ENCODE measurements around the gene GBGT1. TPM values are rescaled to one million over a fixed set of nuclear protein-coding genes. Genes with fewer than 3 reads are reported as not detected.
A peak's percentile ranks its signal among the peaks of the same experiment; 100 is the strongest.

The GBGT1 gene
- polyA plus RNA-seq, 1 donor from 2014 or later = not detected

DNA sequence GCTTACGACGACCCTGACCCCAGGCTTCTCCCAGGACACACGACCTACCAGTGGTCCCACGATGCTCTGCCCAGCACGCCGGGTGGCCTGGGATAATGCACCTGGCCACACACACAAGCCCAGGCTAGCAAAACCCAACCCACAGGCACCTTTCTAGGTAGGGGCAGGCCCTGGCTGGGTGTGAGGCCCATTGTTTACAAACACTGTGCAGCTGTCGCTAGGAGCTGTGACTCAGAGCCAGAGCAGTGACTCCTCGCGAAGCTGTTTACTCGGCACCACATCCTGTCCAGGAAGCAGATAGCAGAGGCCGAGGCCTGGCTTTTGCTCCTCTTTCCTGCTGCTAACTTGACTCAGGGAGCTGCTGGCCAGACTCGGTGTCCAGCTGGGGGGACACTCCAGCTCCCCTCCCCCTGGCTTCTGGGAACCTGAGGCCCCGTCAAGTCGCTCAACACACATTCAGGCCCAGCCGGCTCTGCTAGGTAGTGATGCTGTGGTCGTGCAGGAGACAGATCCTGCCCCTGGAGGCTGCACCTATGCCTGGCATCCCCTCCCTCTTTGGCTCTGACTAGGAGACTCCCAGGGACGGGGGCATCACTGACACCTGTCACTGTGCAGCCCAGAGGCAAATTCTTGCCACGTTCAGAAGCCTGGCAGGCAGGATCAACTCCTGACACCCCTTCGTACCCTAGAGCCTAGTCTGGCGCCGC is 29.9 kb downstream of the GBGT1 start:
- Histone ChIP-seq H3K27me3 (ENCODE audit: insufficient read depth, low read depth, low read length) (no peaks in the 10 kb centered on the region), H3K9me3 (ENCODE audit: low read length) (no peaks in the 10 kb centered on the region), H4K20me1 (ENCODE audit: insufficient read depth) (peaks cover 10% of the 10 kb centered on the region), H3K4me2 (ENCODE audit: low read length) (no peak overlapping the region), H3K36me3 (ENCODE audit: insufficient read depth, low read length) (no peaks in the 10 kb centered on the region), H3K79me2 (replicated peaks; ENCODE audit: insufficient read depth, low read length) (peaks cover 31% of the 10 kb centered on the region), H3K4me3 (ENCODE audit: low read length) (no peak overlapping the region), H3K27ac (ENCODE audit: low read length) (peak overlapping the region; percentile 72), H3K9ac (ENCODE audit: low read length) (peak overlapping the region; percentile 59), H3K9me2 (ENCODE audit: insufficient read depth, low read length) (no peaks in the 10 kb centered on the region), H3F3A (ENCODE audit: insufficient read depth, low read length, poor library complexity, severe bottlenecking) (no peaks in the 10 kb centered on the region), H2AFZ (ENCODE audit: low read depth, low read length) (no peak overlapping the region)
- TF ChIP-seq POLR2AphosphoS5 (IDR thresholded peaks at IDR 0.05) (no peak), EP300 (conservative IDR thresholded peaks at IDR 0.05; ENCODE audit: poor library complexity, severe bottlenecking) (no peak), RAD21 (conservative IDR thresholded peaks at IDR 0.05) (no peak), MXI1 (conservative IDR thresholded peaks at IDR 0.05; ENCODE audit: poor library complexity, severe bottlenecking) (no peak)

DNA sequence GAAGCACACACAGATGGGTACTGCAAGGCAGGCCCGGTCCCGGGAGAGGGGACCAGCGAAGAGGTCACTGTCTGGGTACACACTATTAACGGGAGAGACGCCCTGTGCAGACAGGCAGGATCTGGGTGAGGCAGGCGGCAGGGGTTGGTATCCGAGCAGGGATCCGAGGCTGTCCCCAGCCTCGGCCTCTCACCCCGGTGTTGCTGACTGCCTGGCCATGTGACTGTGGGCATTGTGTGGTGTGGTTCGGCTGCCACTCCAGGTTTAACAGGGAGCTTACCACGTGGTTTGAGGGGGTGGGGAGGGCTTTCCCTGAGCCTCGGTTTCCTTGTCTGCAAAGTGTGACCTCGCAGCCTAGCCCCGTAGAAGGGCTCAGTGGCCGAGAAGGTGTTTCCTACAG is 31.5 kb downstream of the GBGT1 start:
- Histone ChIP-seq H3K9ac (ENCODE audit: low read length) (no peak overlapping the region), H3K36me3 (ENCODE audit: insufficient read depth, low read length) (no peaks in the 10 kb centered on the region), H3K27ac (ENCODE audit: low read length) (no peak overlapping the region), H2AFZ (ENCODE audit: low read depth, low read length) (no peak overlapping the region), H3K4me2 (ENCODE audit: low read length) (no peak overlapping the region), H3F3A (ENCODE audit: insufficient read depth, low read length, poor library complexity, severe bottlenecking) (no peaks in the 10 kb centered on the region), H4K20me1 (ENCODE audit: insufficient read depth) (peaks cover 15% of the 10 kb centered on the region), H3K27me3 (ENCODE audit: insufficient read depth, low read depth, low read length) (no peaks in the 10 kb centered on the region), H3K79me2 (replicated peaks; ENCODE audit: insufficient read depth, low read length) (peaks cover 31% of the 10 kb centered on the region), H3K9me3 (ENCODE audit: low read length) (no peaks in the 10 kb centered on the region), H3K4me3 (ENCODE audit: low read length) (no peak overlapping the region), H3K9me2 (ENCODE audit: insufficient read depth, low read length) (no peaks in the 10 kb centered on the region)
- TF ChIP-seq RAD21 (conservative IDR thresholded peaks at IDR 0.05) = no peak
- no peak for TF ChIP-seq EP300 (conservative IDR thresholded peaks at IDR 0.05; ENCODE audit: poor library complexity, severe bottlenecking)
- TF ChIP-seq MXI1 (conservative IDR thresholded peaks at IDR 0.05; ENCODE audit: poor library complexity, severe bottlenecking) = no peak
- no peak for TF ChIP-seq POLR2AphosphoS5 (IDR thresholded peaks at IDR 0.05)
- TF ChIP-seq SMC3 (conservative IDR thresholded peaks at IDR 0.05; ENCODE audit: poor library complexity) = no peak
- TF ChIP-seq EZH2 (IDR thresholded peaks at IDR 0.05; ENCODE audit: borderline replicate concordance, insufficient read depth, low read length, poor library complexity, severe bottlenecking) = no peak
- no peak for TF ChIP-seq TAF1 (IDR thresholded peaks at IDR 0.05; ENCODE audit: low read depth)
- TF ChIP-seq, protein P1, sequence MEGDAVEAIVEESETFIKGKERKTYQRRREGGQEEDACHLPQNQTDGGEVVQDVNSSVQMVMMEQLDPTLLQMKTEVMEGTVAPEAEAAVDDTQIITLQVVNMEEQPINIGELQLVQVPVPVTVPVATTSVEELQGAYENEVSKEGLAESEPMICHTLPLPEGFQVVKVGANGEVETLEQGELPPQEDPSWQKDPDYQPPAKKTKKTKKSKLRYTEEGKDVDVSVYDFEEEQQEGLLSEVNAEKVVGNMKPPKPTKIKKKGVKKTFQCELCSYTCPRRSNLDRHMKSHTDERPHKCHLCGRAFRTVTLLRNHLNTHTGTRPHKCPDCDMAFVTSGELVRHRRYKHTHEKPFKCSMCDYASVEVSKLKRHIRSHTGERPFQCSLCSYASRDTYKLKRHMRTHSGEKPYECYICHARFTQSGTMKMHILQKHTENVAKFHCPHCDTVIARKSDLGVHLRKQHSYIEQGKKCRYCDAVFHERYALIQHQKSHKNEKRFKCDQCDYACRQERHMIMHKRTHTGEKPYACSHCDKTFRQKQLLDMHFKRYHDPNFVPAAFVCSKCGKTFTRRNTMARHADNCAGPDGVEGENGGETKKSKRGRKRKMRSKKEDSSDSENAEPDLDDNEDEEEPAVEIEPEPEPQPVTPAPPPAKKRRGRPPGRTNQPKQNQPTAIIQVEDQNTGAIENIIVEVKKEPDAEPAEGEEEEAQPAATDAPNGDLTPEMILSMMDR (IDR thresholded peaks at IDR 0.05; ENCODE audit: poor library complexity, severe bottlenecking) = no peak
- TF ChIP-seq, protein P2, sequence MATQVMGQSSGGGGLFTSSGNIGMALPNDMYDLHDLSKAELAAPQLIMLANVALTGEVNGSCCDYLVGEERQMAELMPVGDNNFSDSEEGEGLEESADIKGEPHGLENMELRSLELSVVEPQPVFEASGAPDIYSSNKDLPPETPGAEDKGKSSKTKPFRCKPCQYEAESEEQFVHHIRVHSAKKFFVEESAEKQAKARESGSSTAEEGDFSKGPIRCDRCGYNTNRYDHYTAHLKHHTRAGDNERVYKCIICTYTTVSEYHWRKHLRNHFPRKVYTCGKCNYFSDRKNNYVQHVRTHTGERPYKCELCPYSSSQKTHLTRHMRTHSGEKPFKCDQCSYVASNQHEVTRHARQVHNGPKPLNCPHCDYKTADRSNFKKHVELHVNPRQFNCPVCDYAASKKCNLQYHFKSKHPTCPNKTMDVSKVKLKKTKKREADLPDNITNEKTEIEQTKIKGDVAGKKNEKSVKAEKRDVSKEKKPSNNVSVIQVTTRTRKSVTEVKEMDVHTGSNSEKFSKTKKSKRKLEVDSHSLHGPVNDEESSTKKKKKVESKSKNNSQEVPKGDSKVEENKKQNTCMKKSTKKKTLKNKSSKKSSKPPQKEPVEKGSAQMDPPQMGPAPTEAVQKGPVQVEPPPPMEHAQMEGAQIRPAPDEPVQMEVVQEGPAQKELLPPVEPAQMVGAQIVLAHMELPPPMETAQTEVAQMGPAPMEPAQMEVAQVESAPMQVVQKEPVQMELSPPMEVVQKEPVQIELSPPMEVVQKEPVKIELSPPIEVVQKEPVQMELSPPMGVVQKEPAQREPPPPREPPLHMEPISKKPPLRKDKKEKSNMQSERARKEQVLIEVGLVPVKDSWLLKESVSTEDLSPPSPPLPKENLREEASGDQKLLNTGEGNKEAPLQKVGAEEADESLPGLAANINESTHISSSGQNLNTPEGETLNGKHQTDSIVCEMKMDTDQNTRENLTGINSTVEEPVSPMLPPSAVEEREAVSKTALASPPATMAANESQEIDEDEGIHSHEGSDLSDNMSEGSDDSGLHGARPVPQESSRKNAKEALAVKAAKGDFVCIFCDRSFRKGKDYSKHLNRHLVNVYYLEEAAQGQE (IDR thresholded peaks at IDR 0.05; ENCODE audit: borderline replicate concordance) = no peak
